HepG2 (cell line): ENCODE measurements around the gene LMAN1L. TPM values are rescaled to one million over a fixed set of nuclear protein-coding genes. Genes with fewer than 3 reads are reported as not detected.

Experiments
- ATAC-seq: fragments of 200-7000 bp; cut with Tn5 transposase; 3 replicates; pipeline ENCODE4 v1.9.1; 2020; ENCODE audit warnings: mild to moderate bottlenecking, moderate library complexity
- BruUV-seq: library from RNA; stranded (reverse); fragments of 400-500 nt; replicated peaks from 2 replicates; lab custom pipeline; 2021; lab: Mats Ljungman, UMichigan
- CTCF ChIA-PET: fragments of 300-600 bp; formaldehyde crosslinking; extraction: SDS; loops from one replicate; lab custom pipeline; 2021; ENCODE audit warnings: low total read pairs, inconsistent platforms, low intra/inter-chr PET ratio; lab: Yijun Ruan, JAX
- POLR2A ChIA-PET: fragments of 350-600 bp; sonication (Branson Sonifier 250); formaldehyde crosslinking; loops from one replicate; lab custom pipeline; 2020; ENCODE audit warnings: antibody characterized with exemption, inconsistent platforms; lab: Yijun Ruan, JAX
- DNase-seq: peaks from one replicate; pipeline ENCODE4 v3.0.0-alpha.2; 2015; ENCODE audit warnings: low spot score
- FAIRE-seq: peaks from 3 replicates; lab custom pipeline; 2011; peaks lifted over from hg19 to GRCh38; lab: Jason Lieb, UNC
- H2AFZ ChIP-seq: one replicate; pipeline ENCODE4 v1.6.1; 2011; ENCODE audit warnings: low read length, inconsistent platforms
- H3K27ac ChIP-seq: fragments of 300-600 bp; 3 replicates; pipeline ENCODE4 v1.8.0; 2011; ENCODE audit warnings: mixed run types, mild to moderate bottlenecking, mixed read lengths, low read length, inconsistent platforms; ENCODE audit not compliant: insufficient read depth; ENCODE audit errors: extremely low read length
- H3K27me3 ChIP-seq, 2 experiments: fragments of 200-600 bp in 1 of 2; 2 replicates in 1 of 2; 3 replicates in 1 of 2; pipeline versions ENCODE4 v1.6.0 to v1.8.0; 2011; ENCODE audit warnings: low read length in 2 of 2, mild to moderate bottlenecking in 2 of 2, moderate library complexity in 2 of 2, inconsistent platforms in 1 of 2; ENCODE audit not compliant: insufficient read depth in 2 of 2, control insufficient read depth in 1 of 2
- H3K36me3 ChIP-seq, 2 experiments: fragments of 200-600 bp in 1 of 2; replicated peaks in 1 of 2; 2 replicates in 1 of 2; 3 replicates in 1 of 2; pipeline versions ENCODE4 v1.5.1 to v1.8.0; 2011; ENCODE audit warnings: low read length in 2 of 2, inconsistent platforms in 1 of 2; ENCODE audit not compliant: insufficient read depth in 2 of 2, control insufficient read depth in 1 of 2
- H3K4me1 ChIP-seq: 2 replicates; pipeline ENCODE4 v1.5.1; 2012; ENCODE audit warnings: low read length, inconsistent platforms; ENCODE audit not compliant: insufficient read depth
- H3K4me2 ChIP-seq: 2 replicates; pipeline ENCODE4 v1.6.0; 2011; ENCODE audit warnings: low read depth, low read length, inconsistent platforms
- H3K4me3 ChIP-seq, 3 experiments: fragments of 200-600 bp in 1 of 3; sonication (generic), shearing (Covaris generic) in 1 of 3; replicated peaks in 1 of 3; 2 replicates each; pipeline ENCODE4 v1.5.1; 2011 to 2016; ENCODE audit warnings: low read length in 3 of 3, inconsistent platforms in 2 of 3, low read depth in 2 of 3, mild to moderate bottlenecking in 2 of 3, control low read depth in 1 of 3, mixed read lengths in 1 of 3; ENCODE audit not compliant: insufficient read depth in 1 of 3
- H3K79me2 ChIP-seq: one replicate; pipeline ENCODE4 v1.6.1; 2011; ENCODE audit warnings: low read length, inconsistent platforms; ENCODE audit not compliant: insufficient read depth
- H3K9ac ChIP-seq: 2 replicates; pipeline ENCODE4 v1.6.0; 2011; ENCODE audit warnings: mild to moderate bottlenecking, low read depth, low read length, inconsistent platforms; ENCODE audit not compliant: insufficient read depth
- H3K9me3 ChIP-seq: 2 replicates; pipeline ENCODE4 v1.5.1; 2012; ENCODE audit warnings: mild to moderate bottlenecking, low read length
- H4K20me1 ChIP-seq: 2 replicates; pipeline ENCODE4 v1.6.0; 2011; ENCODE audit warnings: inconsistent platforms, mild to moderate bottlenecking, low read length, moderate library complexity; ENCODE audit not compliant: insufficient read depth
- HIVEP1 ChIP-seq: sonication (generic); formaldehyde crosslinking; IDR thresholded peaks from 2 replicates; pipeline ENCODE4 v1.4.0; 2020; ENCODE audit warnings: mild to moderate bottlenecking, missing genetic modification reagents
- NFKB2 ChIP-seq: sonication (generic); formaldehyde crosslinking; IDR thresholded peaks from 2 replicates; pipeline ENCODE4 v1.4.0; 2020; ENCODE audit warnings: missing genetic modification reagents, borderline replicate concordance
- RFX1 ChIP-seq: fragments of 450-650 bp; IDR thresholded peaks from 2 replicates; pipeline ENCODE4 v1.6.1; 2017
- SMAD3 ChIP-seq: sonication (generic); formaldehyde crosslinking; IDR thresholded peaks from 2 replicates; pipeline ENCODE4 v1.4.0; 2020; ENCODE audit warnings: missing genetic modification reagents
- ZBTB8A ChIP-seq: sonication (generic); formaldehyde crosslinking; IDR thresholded peaks from 2 replicates; pipeline ENCODE4 v1.4.0; 2020; ENCODE audit warnings: mild to moderate bottlenecking, low read depth, missing genetic modification reagents, borderline replicate concordance
- ZNF207 ChIP-seq: fragments of 450-650 bp; IDR thresholded peaks from 2 replicates; pipeline ENCODE4 v1.6.1; 2016; ENCODE audit warnings: antibody characterized with exemption, borderline replicate concordance
- ZNF451 ChIP-seq: sonication (generic); formaldehyde crosslinking; IDR thresholded peaks from 2 replicates; pipeline ENCODE4 v1.5.0; 2020; ENCODE audit warnings: mild to moderate bottlenecking, missing genetic modification reagents
- ZNF468 ChIP-seq: sonication (generic); formaldehyde crosslinking; IDR thresholded peaks from 2 replicates; pipeline ENCODE4 v1.8.0; 2022; ENCODE audit warnings: mild to moderate bottlenecking, moderate library complexity, missing genetic modification reagents
- ZNF589 ChIP-seq: sonication (generic); formaldehyde crosslinking; conservative IDR thresholded peaks from 2 replicates; pipeline ENCODE4 v1.8.0; 2022; ENCODE audit warnings: mild to moderate bottlenecking, moderate library complexity, missing genetic modification reagents
- ZSCAN31 ChIP-seq: sonication (generic); formaldehyde crosslinking; IDR thresholded peaks from 2 replicates; pipeline ENCODE4 v1.5.0; 2020; ENCODE audit warnings: low read depth, mild to moderate bottlenecking, missing genetic modification reagents
- WGBS: methylation state at CpG from one replicate; pipeline ENCODE4 v1.1.6; 2017; ENCODE audit warnings: low lambda C conversion rate; 5-methylcytosine and 5-hydroxymethylcytosine counted together
- in situ Hi-C: cut with HindIII; loops from 2 replicates; pipeline ENCODE4 v1.10.0; 2017; ENCODE audit warnings: low pct_unique_long_range_greater_than_20kb; ENCODE audit not compliant: extremely low pct_ligation_motif_present
- intact Hi-C: fragments of 100-400 bp; cut with micrococcal nuclease; formaldehyde crosslinking; loops from one replicate; pipeline ENCODE4 v1.10.0; 2022; ENCODE audit not compliant: unreplicated experiment
- polyA plus RNA-seq, 8 experiments: library from polyadenylated mRNA; depleted of rRNA in 3 of 8; stranded (reverse) in 7 of 8; unstranded in 1 of 8; fragments of >200 nt; fragmentation: Illumina TruSeq in 4 of 8; extraction: Trizol in 4 of 8; gene quantifications; 2 replicates each; pipeline versions ENCODE4 v1.2.1 to v1.2.3, GENCODE V29; 2011 to 2016; ENCODE audit warnings: low read depth in 4 of 8, missing spikeins in 1 of 8, mixed read lengths in 1 of 8; ENCODE audit not compliant: insufficient read depth in 1 of 8
- total RNA-seq, 5 experiments: library from RNA; depleted of rRNA; stranded (reverse); fragments of >200 nt; fragmentation: Illumina TruSeq; extraction: Trizol; gene quantifications; 2 replicates each; pipeline ENCODE4 v1.2.3, GENCODE V29; 2016; ENCODE audit warnings: low read depth in 1 of 5
- TF ChIP-seq, protein P1 (sequence below): sonication (generic); formaldehyde crosslinking; IDR thresholded peaks from 2 replicates; pipeline ENCODE4 v1.5.0; 2020; ENCODE audit warnings: mild to moderate bottlenecking, missing genetic modification reagents, borderline replicate concordance
- TF ChIP-seq, protein P2 (sequence below): IDR thresholded peaks from 2 replicates; pipeline ENCODE4 v1.6.1; 2016; ENCODE audit warnings: mild to moderate bottlenecking
- TF ChIP-seq, protein P3 (sequence below): sonication (generic); formaldehyde crosslinking; IDR thresholded peaks from 2 replicates; pipeline ENCODE4 v1.5.0; 2020; ENCODE audit warnings: missing genetic modification reagents, mild to moderate bottlenecking, borderline replicate concordance

Gene LMAN1L
- total and polyA plus RNA-seq, 2 of the 13 experiments (the other 11 are each of a cell fraction or from before 2014, with no cell fraction given) = not detected

DNA sequence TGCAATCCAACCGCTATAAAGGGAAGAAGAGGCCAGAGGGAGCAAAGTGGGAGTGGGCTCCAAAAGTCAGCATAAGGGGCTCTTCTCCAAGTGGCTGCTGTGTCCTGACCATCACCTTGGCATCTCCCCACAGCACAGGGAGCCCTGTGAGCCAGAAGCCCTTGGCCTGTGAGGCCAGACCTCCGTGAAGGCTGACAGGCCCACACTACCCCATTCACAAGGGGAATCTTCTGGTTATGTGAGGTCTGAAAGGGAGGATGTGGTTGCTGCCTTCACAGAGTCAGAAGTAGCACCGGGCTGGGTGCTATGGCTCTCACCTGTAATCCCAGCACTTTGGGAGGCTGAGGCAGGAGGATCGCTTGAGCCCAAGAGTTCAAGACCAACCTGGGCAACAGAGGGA is 32.9 kb downstream of the LMAN1L start:
- ChIA-PET CTCF (no interaction called here), POLR2A (no interaction called here)
- H3K36me3 ChIP-seq = peaks cover 15 to 43% of the 10 kb centered on the region in 2 experiments; a peak in 4 of 5 replicates
- no TSS peak for BruUV-seq
- peaks cover 25% of the 10 kb centered on the region for H3K4me1 ChIP-seq
- H3K4me2 ChIP-seq = no peak overlapping the region
- no peaks in the 10 kb centered on the region for H4K20me1 ChIP-seq
- no peaks in the 10 kb centered on the region for H3K9me3 ChIP-seq
- no peak overlapping the region for H3K4me3 ChIP-seq
- no peak overlapping the region for H3K27ac ChIP-seq
- 98% methylated on average over 4 of the region's 4 CpGs for whole genome bisulfite sequencing
- ATAC-seq (no peak), DNase-seq (no peak), FAIRE-seq (no peak)
- intact Hi-C loops (no loop called here), in situ Hi-C loops (no loop called here)
- TF ChIP-seq ZBTB8A (CRISPR knock-in tag) = no peak
- no peak for TF ChIP-seq RFX1
- TF ChIP-seq, protein P1, sequence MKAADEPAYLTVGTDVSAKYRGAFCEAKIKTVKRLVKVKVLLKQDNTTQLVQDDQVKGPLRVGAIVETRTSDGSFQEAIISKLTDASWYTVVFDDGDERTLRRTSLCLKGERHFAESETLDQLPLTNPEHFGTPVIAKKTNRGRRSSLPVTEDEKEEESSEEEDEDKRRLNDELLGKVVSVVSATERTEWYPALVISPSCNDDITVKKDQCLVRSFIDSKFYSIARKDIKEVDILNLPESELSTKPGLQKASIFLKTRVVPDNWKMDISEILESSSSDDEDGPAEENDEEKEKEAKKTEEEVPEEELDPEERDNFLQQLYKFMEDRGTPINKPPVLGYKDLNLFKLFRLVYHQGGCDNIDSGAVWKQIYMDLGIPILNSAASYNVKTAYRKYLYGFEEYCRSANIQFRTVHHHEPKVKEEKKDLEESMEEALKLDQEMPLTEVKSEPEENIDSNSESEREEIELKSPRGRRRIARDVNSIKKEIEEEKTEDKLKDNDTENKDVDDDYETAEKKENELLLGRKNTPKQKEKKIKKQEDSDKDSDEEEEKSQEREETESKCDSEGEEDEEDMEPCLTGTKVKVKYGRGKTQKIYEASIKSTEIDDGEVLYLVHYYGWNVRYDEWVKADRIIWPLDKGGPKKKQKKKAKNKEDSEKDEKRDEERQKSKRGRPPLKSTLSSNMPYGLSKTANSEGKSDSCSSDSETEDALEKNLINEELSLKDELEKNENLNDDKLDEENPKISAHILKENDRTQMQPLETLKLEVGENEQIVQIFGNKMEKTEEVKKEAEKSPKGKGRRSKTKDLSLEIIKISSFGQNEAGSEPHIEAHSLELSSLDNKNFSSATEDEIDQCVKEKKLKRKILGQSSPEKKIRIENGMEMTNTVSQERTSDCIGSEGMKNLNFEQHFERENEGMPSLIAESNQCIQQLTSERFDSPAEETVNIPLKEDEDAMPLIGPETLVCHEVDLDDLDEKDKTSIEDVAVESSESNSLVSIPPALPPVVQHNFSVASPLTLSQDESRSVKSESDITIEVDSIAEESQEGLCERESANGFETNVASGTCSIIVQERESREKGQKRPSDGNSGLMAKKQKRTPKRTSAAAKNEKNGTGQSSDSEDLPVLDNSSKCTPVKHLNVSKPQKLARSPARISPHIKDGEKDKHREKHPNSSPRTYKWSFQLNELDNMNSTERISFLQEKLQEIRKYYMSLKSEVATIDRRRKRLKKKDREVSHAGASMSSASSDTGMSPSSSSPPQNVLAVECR (CRISPR knock-in tag) = 0 out of 2 replicates have a peak, but pooled peaks have one; percentile 16
- H3K79me2 ChIP-seq = no peaks in the 10 kb centered on the region
- H2AFZ ChIP-seq = no peak overlapping the region
- H3K9ac ChIP-seq = no peak overlapping the region
- H3K27me3 ChIP-seq = no peaks in the 10 kb centered on the region

DNA sequence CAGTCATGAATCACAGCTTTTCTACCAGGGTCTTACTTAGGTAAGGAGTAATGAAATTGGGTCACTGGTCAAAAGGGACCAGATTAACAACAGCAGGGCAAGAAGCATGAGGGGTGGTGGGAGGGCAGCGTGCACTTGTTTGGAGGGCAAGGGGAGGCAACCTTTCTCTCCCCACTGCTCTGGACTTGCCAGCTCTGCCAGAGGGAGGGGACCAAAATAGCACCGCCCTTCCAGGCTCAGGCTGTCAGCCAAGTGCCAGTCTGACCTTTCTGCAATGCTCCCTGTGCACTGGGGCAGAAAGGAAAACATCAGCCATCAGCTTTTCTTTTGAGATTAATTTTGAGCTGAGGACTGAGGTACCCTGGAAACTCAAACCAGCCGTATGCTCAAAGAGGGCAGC is 34.8 kb downstream of the LMAN1L start:
- ChIA-PET POLR2A (no interaction called here), CTCF (no interaction called here)
- 100% methylated on average over 3 of the region's 3 CpGs for WGBS
- Histone ChIP-seq H3K79me2 (no peaks in the 10 kb centered on the region), H3K4me1 (peaks cover 20% of the 10 kb centered on the region), H4K20me1 (no peaks in the 10 kb centered on the region), H3K4me2 (no peak overlapping the region), H3K9me3 (no peaks in the 10 kb centered on the region), H3K36me3 (peaks cover 20 to 62% of the 10 kb centered on the region in 2 experiments; a peak in 4 of 5 replicates), H2AFZ (no peak overlapping the region), H3K27ac (no peak overlapping the region), H3K27me3 (no peaks in the 10 kb centered on the region), H3K9ac (no peak overlapping the region), H3K4me3 (no peak overlapping the region)
- FAIRE-seq (no peak), DNase-seq (no peak), ATAC-seq (no peak)
- in situ Hi-C loops = no loop called here
- intact Hi-C loops = no loop called here
- BruUV-seq = no TSS peak
- TF ChIP-seq, protein P2, sequence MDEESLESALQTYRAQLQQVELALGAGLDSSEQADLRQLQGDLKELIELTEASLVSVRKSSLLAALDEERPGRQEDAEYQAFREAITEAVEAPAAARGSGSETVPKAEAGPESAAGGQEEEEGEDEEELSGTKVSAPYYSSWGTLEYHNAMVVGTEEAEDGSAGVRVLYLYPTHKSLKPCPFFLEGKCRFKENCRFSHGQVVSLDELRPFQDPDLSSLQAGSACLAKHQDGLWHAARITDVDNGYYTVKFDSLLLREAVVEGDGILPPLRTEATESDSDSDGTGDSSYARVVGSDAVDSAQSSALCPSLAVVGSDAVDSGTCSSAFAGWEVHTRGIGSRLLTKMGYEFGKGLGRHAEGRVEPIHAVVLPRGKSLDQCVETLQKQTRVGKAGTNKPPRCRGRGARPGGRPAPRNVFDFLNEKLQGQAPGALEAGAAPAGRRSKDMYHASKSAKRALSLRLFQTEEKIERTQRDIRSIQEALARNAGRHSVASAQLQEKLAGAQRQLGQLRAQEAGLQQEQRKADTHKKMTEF = no peak
- TF ChIP-seq ZNF468 (CRISPR knock-in tag) (no peak), ZSCAN31 (no peak), SMAD3 (CRISPR knock-in tag) (no peak), NFKB2 (CRISPR knock-in tag) (no peak), ZNF207 (no peak), ZNF451 (CRISPR knock-in tag) (no peak), ZNF589 (no peak), HIVEP1 (no peak)
- TF ChIP-seq, protein P3, sequence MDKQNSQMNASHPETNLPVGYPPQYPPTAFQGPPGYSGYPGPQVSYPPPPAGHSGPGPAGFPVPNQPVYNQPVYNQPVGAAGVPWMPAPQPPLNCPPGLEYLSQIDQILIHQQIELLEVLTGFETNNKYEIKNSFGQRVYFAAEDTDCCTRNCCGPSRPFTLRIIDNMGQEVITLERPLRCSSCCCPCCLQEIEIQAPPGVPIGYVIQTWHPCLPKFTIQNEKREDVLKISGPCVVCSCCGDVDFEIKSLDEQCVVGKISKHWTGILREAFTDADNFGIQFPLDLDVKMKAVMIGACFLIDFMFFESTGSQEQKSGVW (CRISPR knock-in tag) = no peak
